GM12874 (cell line): ENCODE measurements around the gene SNRNP48.

Experiments used
- CTCF ChIP-seq: IDR thresholded peaks from 2 replicates; pipeline ENCODE4 v1.5.1; 2011; ENCODE audit warnings: low read depth, mild to moderate bottlenecking, control low read depth, low read length, moderate library complexity; ENCODE audit not compliant: insufficient read depth

SNRNP48 gene

DNA sequence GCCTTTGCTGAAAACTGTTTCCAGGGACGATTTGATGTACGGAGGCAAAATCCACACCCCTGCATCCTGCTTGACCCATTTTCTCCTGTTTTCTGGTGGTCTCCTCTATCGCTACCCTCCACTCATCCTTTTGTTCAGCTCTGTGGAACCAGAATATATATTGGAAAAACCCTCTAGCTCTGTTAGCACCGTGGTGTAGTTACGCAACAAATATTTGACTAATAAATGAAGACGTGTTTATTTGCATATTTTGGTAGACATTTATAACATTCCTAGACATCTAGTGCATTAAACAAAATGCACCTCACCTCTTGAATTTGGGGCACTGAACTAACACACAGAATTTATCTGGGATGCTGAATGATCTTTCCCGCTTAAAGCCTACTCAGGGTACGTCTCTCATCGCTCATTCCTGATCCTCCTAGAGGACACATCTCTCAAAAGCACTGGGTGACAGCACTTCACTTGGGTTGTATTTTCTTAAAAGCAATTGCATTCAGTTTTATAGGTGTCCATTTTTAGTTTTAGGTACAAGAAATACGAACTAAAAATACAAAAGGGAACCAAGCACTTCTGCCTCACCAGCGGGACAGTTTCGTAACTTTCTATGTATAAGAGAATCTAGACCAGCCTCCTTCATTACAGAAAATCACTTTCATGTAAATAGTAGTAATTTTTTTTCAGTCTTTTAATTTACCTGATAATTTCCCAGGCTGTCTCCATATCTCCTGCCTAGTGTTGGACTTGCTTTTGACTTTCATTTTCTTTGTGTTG is 59.2 kb downstream of the SNRNP48 start:
- TF ChIP-seq CTCF = no peak

GRCh38 chr6:7650878-7651277 is 60.9 kb downstream of the SNRNP48 start:
- TF ChIP-seq CTCF = no peak

GRCh38 chr6:7652957-7653356 is 63.0 kb downstream of the SNRNP48 start:
- no peak for TF ChIP-seq CTCF

DNA sequence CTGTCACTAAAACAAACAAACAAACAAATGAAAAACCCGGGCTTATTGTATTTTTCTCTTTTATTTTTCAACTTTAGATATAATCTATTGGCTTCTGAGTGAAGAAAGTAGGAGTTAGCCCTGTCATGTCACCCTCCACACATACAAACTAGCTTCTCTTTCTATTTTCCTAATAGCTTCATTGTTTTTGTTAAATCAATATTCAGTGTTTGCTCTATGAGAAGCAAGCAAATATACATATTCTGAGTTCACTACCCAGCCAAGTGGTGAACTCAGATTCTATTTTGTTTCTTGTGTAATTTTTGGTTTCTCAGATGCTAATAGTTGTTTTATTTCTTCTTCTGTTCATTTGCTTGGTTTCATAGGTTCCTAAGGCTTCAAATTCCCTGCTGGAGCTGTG is 66.4 kb downstream of the SNRNP48 start:
- no peak for TF ChIP-seq CTCF

GRCh38 chr6:7658543-7658942 is 68.5 kb downstream of the SNRNP48 start:
- no peak for TF ChIP-seq CTCF

DNA sequence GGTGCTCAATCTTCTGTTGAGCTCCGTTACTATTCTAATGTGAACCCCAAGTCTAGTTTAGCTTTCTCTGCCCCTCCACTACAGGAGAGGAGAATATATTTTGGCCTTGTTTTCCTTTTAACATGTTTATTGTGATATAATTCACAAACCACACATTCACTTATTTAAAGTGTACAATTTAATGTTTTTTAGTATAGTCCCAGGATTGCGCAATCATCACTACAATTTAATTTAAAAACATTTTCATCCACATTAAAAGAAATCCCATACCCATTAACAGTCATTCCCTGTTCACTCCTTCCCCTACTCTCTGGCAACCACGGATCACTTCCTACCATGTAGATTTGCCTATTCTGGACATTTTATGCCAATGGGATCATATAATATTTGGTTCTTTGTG is 71.4 kb downstream of the SNRNP48 start:
- TF ChIP-seq CTCF = no peak
